NCI-H2171 (cell line): ENCODE results near the gene SERPINA10.

ENCODE experiments used
- DNase-seq: peaks from one replicate; lab custom pipeline; 2025; lab: John Stamatoyannopoulos, UW

SERPINA10 gene, protein sequence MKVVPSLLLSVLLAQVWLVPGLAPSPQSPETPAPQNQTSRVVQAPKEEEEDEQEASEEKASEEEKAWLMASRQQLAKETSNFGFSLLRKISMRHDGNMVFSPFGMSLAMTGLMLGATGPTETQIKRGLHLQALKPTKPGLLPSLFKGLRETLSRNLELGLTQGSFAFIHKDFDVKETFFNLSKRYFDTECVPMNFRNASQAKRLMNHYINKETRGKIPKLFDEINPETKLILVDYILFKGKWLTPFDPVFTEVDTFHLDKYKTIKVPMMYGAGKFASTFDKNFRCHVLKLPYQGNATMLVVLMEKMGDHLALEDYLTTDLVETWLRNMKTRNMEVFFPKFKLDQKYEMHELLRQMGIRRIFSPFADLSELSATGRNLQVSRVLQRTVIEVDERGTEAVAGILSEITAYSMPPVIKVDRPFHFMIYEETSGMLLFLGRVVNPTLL

DNA sequence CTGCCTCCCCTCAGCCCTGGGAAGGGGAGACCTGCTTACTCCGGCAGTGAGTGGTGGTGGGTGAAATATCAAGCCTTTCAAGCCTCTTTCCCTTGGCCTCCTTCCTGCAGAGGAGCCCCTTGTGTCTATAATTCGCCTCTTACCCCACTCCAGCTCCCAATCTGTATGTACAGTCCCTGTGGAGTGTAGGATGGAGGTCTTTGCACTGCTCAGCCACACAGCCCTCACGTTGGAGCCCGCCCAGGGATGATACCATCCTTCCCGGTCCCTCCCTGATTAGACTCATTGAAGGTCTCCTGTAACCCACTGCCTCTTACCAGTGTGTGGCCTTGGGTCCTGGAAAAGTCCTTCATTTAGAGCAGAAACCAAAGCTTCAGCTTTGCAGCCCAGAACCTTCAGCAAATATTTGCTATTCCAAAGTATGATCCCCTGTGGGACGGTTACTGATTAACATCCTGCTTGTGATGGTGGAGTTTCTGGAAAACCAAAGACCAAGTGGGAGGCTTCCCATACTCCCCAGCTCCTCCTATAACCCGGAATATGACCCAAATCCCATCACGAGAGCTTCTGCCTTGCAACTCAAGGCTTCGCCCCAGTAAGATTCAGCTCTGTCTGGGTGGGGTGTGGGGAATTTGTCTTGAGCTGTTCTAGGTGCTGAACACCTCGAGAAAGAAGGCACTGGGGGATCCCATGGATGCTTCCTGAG lies at the start of gene SERPINA10:
TSS of gene SERPINA10 (minus strand) at position 397 of the 706 bp plus-strand sequence. CDS start 2,675 bp downstream, outside the sequence.
- no peak for DNase-seq

DNA sequence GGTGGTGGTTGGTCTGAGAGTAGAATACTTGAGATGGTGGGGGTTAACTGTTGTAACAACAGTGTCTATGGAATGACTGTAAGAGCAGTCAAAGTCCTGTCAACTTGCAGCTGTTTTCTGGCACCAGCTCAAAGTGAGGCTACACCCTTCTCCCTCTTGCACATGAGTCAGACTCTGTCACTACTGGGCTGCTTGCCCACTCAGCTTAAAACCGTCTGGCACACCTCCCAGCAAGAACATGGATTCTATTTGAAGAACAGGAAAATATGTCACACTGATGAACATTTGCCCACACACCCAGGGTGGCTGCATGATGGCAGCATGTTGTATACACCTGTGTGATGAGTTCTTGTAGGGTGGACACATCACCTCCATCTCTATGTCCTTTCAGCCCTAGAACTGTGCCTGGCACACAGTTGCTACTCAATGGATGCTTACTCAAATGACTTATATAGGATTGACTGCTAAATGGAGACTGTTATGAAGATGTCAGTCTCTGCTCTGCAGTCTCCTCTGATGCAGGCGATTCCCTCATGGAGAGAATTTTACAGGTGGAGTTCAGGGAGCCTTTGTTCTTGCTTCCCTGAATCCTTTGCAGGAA lies 49.4 kb upstream of the SERPINA10 start:
- peak; percentile 57 for DNase-seq

DNA sequence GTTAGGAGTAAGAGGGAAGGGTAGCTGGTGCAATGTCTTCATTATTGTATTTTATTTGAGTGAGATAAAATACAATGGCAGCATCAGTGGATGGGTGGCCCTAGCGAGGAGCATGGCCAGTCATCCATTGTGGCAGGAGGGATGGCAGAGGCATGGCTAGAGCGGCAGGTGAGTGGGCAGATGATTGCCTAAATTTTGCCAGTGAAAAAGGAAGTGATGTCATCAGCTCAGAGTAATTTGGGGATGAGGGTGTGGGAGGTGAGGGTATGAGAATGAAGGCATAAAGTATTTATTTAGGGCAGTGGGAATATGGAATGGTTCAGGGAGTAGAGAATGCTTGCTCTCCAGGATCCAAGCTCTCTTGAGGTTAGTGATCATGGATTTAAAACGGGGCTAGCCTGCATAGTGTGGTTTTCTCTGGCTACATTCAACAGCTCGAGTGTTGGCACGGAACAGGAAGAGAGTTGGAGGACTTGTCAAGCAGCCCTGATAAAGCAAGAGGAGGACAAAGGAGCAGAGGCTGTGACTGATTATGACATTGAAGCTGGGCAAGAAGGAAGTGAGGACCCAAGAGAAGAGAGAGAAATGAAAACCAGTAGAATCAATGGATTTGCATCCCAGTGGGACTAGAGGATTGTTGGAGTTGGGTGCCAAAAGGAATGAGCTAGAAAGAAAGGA lies 48.7 kb upstream of the SERPINA10 start:
- no peak for DNase-seq

DNA sequence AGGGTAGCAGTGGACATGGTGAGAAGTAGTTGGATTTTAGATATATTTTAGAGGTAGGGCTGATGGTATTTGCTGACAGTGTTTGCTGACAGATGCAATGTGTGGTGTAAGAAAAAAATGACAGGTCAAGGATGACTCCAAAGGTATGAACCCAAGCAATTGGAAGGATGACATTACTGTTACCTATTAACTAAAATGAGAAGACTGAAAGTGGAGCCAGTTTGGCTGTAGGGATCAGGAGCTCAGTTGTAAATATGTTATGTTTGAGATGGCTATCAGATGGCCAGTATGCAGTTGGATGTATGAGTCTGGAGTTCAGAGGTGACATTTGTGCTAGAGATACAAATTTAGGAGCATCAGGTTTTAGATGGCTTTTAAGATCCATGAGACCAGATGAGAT lies 47.5 kb upstream of the SERPINA10 start:
- DNase-seq: no peak

DNA sequence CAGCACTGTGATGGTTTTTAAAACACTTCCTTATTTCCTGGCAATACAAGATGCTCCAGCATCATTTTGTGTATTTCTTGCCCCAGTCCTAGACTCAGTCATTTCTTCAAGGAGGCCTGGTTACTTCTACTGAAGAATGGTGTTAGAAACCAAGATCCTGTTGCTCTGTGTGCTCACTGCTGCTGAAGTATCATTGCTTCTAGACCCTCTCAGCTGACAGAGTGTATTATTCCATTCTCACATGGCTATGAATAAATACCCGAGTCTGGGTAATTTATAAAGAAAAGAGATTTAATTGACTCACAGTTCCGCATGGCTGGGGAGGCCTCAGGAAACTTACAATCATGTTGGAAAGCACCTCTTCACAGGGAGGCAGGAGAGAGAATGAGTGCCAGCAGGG lies 45.0 kb upstream of the SERPINA10 start:
- DNase-seq: no peak

DNA sequence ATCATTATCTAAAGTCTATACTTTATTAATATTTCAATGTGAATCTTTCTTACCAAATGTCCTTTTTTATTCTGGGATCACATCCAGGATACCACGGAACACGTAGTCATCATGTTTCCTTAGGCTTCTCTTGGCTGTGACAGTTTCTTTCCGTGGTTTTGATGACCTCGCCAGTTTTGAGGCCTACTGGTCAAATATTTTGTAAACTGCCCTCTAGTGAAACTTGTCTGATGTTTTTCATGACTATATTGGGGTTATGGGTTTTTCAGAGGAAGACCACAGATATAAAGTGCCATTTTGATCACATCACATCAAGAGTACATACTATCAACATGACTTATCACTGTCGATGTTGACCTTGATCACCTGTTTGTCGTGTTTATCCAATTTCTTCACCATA lies 44.2 kb upstream of the SERPINA10 start:
- DNase-seq: no peak

DNA sequence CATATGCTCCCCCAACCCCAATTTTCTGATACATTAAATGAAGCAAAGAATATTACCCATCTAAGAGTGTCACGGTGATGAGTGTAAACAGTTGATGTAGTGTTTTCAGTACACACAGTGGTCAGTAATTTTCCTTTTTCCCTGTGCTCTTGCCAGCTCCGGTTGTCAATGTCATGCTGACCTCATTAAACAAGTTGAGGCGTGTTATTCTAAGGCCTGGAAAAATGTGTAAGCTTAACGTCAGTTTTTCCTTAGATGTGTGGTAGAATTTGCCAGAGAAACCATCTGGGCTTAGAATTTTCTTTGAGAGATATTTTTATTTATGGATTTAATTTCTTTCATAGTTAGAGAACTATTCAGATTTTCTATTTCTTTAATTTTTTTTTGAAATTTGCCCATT lies 41.8 kb upstream of the SERPINA10 start:
- no peak for DNase-seq

DNA sequence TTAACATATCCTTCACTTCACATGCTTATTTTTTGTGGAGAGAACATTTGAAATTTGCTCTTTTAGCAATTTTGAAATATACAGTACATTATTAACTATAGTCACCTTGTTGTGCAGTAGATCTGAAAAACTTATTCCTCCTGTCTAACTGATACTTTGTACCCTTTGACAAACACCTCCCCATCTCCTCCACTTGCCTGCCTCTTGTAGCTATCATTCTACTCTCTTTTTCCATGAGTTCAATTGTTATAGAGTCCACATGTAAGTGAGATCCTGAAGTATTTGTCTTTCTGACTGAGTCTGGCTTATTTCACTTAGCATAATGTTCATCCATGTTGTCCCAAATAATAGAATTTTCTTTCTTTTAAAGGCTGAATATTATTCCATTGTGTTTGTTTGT lies 39.5 kb upstream of the SERPINA10 start:
- DNase-seq: no peak

DNA sequence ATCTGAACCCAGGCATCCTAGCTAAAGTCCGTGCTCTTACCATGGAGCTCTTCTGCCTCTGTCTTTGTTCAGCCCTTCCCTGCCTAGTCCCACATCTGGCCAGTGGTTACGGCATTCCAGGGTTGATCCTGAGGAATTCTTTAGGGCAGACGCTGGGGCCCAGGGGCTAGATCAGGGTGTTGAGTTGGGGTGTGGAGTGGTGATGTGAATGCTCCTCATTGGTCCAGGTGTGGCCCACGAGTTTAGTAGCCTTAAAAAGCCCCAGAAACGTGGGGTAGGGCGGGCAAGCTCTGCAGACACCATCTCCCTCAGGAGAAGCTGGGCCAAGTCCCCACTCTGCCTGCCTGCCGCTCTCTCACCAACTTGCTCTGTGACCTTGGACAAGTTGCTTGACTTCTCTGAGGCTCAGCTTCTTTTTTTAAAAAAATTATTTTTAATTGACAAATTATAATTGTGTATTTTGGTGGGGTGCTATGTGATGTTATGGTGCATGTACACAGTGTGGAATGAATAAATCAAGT lies 39.1 kb upstream of the SERPINA10 start:
- DNase-seq: no peak

DNA sequence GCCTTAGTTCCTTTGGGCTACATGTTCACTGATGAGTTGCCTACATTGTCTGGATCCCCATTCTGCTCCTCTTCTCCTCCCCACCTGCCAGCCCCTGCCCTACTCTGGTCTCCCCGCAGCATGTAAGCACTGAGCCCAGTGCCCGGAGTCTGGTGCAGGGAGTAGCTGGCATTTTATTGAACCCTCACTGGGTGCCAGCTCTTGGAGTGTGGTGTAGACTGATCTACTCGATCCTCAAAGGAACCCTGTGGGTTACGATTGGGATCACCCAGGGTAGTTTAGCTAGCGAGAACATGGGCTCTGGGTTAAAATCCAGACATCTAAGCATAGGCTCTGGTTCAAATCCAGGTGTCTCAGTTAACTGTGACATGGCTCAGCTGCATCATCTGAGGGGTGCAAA lies 38.4 kb upstream of the SERPINA10 start:
- DNase-seq: no peak

DNA sequence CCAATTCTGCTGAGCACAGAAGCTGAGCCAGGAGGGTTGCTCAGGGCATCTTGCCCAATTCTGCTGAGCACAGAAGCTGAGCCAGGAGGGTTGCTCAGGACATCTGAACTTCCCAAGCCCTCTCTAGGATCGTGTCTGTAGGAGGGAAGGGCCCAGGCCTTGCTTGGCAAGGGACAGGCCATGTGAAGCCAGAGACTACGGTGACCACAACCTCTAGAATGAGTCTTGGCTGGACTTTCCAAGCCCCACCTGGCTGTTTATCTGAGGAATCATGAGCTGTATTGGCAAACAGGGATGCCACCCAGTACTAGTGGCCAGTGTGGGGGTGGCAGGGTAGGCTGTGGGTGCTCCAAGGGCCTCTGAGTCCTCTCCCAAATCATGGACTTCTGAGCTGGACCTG lies 37.8 kb upstream of the SERPINA10 start:
- DNase-seq: no peak

DNA sequence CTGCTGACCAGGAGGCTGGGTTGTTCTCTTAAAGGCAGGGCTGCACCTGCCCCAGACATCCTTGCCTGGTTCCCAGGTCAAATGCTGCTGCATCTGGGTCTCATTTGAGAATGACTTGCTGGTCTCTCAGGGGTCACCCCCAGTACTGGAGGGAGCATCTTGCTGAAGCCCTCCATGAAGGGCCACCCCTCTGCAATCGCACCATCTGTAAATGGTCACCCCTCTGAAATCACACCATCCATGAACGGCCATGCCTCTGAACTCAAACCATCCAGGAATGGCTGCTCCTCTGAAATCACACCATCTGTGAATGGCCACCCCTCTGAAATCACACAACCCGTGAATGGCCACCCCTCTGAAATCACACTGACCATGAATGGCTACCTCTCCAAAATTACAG lies 37.4 kb upstream of the SERPINA10 start:
- DNase-seq: no peak

DNA sequence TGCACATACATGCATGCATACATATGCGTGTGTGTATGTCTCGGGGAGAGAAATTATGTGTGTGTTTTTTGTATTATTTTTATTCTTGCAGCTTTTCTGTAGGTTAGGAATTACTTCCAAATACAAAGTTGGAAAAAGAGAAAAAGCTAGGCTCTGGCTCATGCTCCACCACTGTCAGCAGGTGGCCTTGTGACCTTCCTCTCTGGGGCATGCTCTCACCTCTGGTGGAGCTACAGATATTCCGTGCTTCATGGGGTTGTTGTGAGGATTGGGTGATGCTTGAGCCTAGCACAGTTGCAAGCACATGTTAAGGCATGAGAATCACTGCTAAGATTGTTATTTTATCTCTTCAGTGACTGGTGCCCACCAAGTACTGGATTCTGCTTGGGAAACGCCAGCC lies 36.8 kb upstream of the SERPINA10 start:
- DNase-seq: no peak

DNA sequence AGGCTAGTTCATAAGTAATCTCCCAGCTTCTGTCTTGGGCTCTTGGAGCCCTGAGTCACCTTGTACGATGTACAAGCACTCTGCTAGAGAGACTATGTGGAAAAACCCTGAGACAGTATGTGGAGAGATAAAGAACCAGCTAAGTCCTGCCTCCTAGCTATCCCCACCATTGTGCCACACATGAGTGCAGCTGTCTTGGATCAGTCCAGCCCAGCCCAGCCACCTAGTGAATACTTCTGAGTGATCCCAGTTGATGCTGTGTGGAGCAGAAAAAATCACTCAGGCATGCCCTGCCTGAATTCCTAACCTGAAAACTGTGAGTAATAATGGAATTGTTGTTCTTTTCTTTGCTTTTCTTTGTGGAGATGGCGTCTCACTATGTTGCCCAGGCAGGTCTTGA lies 35.1 kb upstream of the SERPINA10 start:
- DNase-seq: no peak

DNA sequence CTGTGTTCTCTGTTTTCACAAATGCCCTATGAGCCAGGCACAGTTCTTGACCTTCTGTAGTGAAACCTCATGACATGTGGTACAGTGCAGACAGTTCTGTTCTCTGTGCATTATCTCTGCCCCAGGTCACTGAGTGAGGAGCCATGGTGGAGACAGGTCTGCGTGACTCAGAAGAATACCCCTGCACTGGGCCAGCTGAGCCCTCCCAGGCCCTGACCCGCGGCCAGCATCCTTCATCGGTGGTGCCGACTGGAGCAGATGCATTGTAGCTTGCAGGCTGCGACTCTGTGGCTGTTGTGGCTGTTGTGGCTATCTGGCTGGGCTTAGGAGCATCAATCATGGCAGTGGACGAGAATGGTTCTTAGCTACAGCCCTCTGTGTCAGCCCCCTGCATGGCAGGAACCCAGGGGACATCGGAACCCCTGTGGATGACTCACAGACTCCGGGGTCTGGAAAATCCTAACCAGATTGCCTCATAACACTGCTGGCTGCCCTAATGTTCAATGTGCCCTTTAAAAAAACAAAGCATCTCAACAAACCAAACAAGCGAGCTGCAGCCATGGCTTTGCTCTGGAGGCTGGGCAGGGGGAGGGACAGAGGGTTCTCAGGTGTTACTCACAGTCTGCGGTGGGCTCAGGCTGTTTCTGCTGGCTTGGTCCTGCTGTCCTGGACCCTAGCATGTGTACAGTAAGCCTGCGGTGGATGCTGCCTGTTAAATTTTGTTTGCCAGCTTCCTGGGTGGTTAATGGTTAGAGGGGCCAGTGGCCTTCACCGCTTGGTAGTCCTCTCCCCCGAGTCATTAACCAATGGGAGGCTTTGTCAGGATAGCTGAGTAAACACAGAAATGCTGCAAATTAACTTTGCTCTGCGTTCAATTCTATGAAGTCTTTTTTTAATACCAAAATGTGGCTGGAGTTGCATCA lies 29.8 kb upstream of the SERPINA10 start, which contains the start of gene SERPINA6:
TSS of gene SERPINA6 (minus strand) at position 689 of the 923 bp plus-strand sequence. CDS start 8,688 bp downstream, outside the sequence.
- DNase-seq: no peak

DNA sequence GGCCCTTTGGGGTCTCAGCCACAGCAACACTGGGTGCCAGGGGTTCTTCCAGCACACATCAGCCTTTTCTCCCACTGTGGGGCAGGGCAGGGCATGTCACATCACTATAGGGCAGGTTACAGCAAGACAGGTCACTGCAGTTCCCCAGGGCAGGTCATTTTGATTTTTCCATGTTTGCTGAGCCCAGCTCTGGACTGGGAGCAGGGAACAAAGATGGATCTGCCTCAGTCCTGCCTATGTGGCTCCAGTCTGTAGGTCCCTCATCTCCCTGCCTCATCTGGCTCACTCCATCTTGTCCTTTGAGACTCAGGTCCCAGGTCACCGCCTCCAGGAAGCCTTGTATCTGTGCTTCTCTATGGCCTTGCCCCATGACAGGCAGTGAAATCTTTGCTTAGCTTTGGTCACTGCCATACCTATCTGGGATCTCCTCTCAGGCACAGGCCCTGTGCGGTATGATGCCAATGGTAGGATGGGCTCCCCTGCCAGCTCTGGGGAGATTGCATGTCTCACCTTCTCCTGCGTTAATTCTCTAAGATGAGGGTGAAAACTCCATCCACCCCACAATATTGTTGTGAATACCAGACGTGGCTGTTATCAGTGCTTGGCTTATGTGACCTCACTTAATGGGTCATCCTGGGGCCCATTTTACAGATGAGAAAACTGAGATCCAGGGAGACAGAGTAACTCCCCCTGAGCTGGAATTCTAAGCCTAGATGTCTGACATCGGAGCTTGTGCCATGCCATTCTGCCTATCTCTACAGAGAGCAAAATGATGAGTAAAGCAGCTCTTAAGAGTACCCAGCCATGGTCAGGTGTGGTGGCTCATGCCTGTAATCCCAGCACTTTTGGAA lies 28.6 kb upstream of the SERPINA10 start:
- DNase-seq: no peak

DNA sequence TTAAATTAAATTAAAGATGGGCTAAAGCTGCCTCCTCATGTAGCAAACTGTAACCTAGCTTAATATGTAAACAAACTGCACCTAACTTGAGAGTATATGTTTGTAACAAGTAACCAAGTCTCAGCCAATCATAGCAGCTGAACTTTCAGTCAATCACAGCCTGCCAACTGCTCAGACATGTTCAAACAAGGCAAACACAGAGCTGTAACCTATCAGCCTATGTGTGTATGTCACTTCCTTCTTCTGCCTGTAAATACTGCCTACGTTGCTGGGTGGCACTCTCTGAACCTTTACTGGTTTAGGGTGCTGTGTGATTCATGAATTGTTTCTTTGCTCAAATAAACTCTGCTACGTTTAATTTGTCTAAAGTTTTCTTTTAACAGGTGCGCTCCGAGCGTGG lies 27.2 kb upstream of the SERPINA10 start:
- peak; percentile 79 for DNase-seq

DNA sequence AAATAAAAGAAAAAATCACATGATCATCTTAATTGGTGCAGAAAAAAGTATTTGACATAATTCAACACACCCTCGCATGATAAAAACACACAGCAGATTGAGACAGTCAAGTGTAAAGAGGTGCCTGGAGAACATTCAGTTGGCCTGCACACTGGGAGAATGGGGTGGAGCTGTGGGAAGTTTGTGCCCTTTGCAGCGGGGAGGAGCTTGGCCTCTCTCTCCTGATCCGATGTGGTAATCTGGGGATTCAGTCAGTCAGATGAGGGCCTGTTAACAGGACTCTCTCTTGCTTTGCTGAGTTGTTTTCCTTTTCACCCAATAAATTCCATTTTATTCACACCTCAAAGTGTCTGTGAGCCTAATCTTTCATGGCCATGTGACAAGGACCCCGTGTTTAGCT lies 24.2 kb upstream of the SERPINA10 start:
- no peak for DNase-seq

DNA sequence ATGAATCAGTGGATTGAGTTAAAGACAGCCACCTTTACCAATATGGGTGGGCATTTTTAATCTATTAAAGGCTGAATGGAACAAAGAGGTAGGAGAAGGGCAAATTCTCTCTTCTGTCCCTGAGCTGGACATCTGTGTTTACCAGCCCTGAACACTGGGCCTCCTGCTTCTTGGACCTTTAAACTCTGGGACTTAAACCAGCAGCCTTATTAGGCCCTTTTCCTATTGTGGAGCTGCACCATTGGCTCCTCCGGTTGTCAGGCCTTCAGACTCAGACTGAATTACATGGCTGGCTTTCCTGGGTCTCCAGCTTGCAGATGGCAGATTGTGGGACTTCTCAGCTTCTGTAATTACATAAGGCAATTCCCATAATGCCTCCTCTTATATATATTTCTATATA lies 23.6 kb upstream of the SERPINA10 start:
- DNase-seq: no peak

DNA sequence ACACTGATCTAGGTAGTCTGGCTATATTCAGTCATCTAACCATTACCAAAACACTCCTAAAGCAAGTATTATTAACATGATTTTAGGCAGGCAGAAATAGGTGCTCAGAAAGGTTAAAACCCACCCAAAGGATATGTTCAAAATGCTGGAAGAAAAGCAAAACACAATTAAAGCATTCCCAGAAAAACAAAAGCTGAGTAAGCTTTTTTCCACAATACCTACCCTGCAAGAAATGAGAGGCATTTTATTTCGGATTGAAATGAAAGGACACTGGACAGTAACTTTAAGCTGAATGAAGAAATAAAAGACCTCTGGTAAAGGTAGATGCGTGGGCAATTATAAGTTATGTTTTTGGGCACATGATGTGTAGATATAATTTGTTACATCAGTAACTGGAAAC lies 21.8 kb upstream of the SERPINA10 start:
- DNase-seq: no peak
